GM18870 (cell line): ENCODE measurements around the gene TRIM33.
"Not testable (repeated sequence)": the region's sequence is repeated elsewhere in the genome, so short reads cannot be mapped to it uniquely, and the experiment has no call there.

ENCODE experiments used
- ATAC-seq: cut with Tn5 transposase; IDR thresholded peaks from one replicate; pipeline ENCODE4 v1.9.1; 2021; ENCODE audit warnings: moderate library complexity; ENCODE audit not compliant: unreplicated experiment

The TRIM33 gene

DNA sequence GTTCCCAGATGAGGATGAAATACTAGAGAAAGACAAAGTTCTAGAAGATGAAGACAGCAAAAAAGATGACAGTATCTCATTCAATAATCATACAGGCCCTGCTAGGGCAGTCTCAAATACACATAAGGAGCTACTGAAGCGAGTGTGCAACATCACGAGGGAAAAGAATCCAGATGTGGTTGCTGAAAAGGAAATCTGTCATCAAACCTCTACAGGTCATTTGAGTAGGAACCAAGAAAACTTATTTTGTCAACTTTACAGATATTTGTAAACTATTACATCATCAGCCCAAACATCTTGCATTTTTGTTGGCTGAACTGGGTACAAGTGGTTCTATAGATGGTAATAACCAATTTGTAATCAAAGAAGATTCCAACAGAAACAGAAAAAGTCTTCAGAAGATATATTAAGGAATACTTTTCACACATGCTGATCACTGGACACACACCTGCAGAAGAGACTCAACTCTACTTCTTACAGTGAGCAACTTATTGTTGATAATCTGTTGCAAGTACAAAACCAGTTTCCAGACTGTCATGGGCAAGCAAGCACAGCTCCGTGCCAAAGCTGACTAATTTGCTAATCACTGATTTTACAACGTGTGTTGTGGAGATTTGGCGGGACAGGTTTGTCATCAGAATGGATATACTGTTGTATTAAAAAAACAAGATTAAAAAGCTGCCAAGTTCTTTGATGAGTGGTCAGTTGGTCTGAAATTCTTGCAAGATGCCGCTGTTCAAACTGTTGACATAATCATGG lies 42.1 kb downstream of the TRIM33 start:
- no peak for ATAC-seq

DNA sequence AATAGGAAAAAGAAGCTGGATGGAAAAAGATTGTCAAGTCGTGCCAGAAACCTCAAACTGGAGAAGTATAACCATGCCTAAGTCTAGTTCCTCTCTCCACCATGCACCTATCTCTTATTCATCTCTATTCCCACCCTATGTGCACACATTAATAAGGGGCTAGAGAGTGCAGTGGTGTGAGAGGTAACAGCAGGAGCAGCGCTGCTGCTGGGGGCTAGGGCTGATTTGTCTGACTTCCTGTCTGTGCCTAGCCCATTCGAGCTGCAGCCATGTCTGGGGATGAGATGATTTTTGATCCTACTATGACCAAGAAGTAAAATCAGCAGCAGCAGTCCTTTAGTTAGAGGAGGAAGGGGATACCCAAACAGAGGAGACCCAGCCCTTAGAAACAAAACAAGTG lies 43.0 kb downstream of the TRIM33 start:
- no peak for ATAC-seq

DNA sequence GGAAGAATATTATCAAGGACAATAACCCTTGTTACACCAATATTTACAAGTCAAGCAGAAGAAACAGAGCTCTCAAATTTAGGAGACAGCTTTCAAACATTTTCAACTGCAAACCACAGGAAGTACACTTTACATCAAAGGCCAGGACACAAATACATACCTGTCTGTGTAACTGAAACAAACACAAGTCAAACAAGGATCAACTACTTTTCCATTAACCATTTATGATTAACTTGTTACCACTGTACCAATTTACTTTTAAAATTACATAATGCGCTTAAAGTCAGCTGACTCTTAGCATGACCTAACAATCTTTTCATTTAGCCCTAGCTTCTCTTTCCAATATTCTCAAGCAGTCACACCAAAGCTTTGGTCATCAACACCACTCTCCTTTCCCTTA lies 43.5 kb downstream of the TRIM33 start:
- no peak for ATAC-seq

DNA sequence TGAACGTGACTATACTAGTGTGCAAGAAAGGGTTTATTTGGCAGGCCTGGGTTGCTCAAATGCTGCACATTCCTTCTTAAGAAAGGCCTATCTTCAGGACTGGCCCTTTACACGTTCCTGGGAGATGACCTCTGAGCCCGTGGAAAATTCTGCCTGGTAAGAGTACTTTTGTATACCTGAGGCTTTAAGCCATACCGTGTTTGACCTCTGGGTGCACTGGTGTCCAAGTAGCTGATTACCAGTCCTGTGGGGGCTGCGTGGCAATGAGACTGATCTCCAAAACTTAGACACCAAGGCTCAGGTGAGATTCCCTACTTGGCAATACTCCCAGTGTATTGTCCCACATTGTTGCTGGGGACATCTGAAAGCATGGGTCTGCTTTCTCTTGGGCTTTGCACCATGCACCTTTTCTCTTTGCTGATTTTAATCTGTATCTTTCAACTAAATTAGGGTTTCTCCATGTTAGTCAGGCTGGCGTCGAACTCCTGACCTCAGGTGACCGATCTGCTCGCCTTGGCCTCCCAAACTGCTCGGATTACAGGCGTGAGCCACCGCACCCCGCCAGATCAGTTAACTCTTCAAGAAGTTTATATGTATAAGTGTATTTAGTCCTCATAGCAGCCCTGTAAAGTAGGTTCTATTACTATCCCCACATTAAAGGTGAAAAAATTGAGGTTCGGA lies 44.5 kb downstream of the TRIM33 start:
- no peak for ATAC-seq

DNA sequence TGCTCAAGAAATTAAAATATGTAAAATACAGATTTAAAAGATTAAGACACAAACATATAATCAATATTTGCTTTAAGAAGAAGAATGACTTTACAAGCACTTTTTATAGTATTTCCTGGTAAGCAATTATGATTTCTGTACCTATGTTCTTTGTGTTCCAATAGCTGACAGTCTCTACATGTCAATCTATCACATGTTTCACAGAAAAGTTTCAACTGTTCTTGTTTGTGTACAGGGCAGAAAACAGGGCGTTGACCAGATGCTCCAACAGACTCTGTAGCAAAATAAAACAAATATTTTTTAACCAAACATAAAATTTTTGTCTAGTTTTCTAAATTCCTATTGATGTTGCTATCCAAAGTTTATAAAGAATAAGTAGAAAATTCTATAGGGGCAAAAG lies 48.0 kb downstream of the TRIM33 start:
- ATAC-seq = no peak

DNA sequence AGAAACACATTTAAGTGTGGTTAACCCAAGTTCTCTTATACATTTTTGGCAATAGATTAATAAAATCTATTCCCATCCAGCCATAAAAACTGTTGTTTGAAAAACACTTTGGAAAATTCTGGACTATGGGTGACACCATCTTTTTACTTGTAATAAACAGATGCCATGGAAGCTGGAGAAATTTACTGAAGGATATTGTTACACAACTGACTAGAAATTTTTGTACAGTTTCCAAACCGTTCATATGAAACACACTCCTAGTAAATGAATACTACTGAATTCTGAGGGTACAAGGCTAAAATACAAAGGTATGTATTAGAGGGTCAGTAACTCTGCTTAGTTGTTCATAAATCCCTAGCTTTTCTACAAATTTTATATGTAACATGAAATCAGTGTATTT lies 48.7 kb downstream of the TRIM33 start:
- ATAC-seq = no peak

DNA sequence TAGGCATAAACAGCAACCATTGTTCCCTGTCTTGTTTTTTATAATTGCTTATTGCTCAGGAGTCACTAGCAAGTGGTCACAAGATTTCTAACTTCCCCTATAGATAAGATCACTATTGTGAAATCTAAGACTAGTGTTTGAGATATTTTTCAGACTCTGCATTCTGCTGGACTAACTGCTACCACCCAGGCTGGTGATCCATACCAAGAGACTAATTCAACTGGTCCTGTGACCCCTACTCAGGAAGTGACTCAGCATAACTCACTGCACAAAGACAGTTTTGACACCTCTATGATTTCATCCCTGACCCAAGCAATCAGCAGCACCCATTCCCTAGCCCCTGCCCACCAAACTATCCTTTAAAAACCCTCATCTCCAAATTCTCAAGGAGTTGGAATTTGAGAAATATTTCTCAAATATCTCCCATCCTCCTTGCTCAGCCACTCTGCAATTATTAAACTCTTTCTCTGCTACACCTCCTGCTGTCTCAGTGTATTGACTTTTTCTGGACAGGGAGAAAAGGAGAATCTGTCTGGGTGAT lies 52.7 kb downstream of the TRIM33 start:
- no peak for ATAC-seq

DNA sequence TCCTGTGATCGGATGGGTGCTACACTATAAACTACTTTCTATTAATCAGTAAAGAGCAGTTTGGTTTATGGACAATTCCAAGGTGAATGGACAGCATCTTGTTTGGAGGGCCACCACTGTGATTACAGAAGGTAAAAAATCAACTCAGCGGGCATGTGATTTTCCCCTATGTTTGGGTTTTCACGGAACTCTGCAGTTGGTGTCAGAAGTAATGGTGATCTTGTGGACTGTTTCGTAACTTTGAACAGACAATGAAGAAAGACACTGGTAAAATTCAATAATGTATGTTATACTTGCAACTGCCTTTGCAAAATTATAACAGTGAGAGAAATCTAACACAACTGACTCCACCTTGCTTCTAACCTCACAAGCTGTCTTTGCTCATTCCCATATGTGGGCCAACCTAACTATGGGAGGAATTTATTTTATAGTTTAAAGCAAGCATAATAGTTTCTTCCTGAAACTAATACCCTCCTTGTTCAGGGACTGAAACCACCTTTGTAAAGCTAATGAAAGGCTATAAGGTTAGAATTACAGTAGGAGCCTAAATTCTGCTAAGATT lies 53.2 kb downstream of the TRIM33 start:
- no peak for ATAC-seq

DNA sequence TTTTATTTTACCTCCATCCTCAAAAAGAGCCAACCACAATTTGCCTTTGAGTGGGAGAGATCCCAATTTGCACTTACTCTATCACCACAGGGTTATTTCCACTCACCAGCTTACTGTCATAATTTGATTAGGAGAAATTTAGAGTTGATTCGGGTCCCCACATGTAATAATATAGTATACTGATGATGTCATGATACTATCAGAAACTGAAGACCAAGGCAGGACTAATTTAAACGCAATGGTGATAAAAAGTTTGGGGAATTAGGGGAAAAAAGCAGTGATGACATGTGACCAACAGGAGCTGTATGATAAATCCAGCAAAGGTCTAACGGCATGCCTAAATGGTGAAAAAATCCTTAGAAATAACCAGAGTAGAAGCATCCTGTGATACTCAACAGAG lies 54.4 kb downstream of the TRIM33 start:
- ATAC-seq = no peak

DNA sequence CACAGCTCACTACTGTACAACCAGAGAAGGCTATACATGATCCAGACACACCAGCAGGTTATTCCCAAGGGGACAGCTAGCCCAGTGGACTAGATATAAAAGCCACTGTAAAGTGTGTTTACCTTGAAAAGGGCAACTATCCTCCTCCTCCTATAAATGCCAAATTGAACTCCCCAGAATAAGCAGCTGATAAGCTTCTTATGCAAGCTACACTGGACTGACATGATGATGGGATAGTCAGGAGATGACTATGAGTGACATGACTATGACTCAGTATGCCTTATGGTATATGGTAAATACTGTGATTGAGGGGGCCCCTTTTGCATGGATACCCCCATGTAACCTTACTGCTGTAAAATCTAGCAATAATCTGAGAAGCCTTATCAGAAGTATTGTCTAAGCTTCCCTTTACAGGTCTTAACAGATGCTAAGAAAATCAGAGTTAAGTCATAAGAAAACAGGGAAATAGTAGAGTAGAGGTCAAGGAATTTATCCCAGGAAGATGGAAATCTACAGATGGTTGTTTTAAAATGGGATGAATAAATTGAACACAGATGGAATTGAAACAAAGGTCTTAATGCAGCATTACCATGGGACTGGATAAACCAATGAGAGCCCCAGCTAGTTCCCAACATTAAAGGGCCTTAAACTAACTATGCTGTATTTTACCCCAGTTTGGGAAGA lies 55.8 kb downstream of the TRIM33 start:
- ATAC-seq = no peak

DNA sequence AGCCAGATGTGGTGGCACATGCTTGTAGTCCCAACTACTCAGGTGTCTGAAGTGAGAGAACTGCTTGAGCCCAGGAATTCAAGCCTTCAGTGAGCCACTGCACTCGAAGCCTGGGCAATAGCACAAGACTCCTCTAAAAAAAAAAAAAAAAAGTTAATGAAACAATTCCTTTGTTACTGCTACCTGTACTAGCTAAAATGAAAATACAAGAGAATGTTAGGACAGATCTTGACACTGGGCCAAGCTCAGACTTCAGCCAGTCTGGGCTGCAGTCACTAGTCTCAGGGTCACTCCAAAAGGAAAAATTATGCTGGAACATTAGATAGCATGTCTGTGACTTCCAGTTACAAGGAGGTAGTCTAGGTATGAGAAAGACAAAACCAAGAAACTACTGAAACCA lies 56.5 kb downstream of the TRIM33 start:
- no peak for ATAC-seq

DNA sequence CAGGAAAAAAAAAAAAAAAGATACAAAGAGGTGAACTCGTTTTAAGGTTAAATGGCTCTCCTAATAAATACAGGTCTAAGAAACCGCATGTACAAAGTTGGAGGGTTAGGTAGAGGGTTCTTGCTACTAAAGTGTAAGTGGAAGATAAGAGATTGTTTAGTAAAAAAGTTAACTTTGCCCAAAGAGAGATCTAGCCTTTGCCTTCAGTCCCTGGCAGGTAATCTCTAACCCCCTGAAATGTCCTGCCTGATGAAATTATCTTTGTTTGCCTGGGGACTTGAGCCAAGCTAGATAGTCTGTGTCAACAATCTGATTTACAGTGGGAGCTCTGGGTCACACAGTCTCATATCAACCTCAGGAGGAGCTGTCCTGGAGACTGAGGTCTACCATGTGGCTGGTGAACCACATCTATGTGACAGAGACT lies 57.6 kb downstream of the TRIM33 start:
- no peak for ATAC-seq

DNA sequence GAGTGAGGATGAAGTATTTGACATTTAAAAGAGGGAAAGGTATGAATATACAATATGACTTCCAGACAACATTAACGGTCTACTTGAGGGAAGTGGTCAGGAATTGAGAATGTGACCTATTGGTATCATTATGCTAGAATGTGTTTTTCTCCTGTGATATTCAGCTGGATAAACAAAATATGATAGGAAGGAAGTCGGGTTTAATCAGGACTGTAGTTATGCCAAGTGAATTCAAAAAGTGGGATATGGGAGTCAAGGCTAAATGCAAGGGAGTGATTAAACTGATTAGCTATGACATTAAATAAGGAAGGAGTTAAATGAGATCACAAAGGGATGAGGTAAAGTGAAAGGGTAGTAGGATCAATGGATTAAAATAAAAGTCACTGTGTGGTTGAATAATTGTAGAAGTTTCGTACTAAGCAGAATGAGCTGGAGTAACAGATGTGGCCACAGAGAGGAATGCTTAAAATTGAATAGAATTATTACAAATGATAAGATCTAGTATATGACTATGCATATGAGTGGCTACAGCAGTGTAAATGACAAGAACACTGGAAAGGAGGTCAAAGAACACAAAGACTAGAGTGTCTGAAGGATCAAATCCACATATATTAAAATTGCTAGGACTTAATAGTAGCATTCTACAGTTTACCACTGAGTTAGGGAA lies 62.5 kb downstream of the TRIM33 start:
- ATAC-seq = no peak

DNA sequence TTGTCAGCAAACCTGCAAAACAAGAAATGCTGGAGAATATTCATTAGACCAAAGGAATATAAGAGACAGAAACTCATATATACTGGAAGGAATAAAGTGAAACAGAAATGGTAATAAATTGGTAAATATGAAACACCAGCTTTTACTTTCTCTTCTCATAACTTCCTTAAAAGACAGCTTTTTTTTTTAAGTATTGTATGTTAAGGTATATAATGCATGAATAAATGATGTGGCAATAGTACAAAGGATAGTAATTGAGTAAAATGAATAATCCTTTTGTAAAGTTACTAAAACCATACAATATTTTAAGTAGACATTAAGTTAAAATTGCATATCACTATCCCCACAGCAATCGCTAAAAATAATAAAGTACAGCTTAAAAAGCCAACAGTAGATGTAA lies 64.8 kb downstream of the TRIM33 start:
- no peak for ATAC-seq

DNA sequence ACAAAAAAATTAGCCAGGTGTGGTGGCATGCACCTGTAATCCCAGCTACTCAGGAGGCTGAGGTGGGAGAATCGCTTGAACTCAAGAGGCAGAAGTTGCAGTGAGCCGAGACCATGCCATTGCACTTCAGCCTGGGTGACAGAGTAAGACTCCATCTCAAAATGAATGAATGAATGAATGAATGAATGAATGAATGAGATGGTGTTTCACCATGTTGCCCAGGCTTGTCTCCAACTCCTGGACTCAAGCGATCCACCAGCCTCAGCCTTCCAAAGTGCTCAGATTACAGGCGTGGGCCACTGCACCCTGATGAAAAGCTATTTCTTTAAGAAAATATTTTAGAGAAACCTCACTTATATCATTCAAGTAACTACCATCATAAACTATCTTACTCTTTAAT lies 67.8 kb downstream of the TRIM33 start:
- ATAC-seq = not testable (repeated sequence)

DNA sequence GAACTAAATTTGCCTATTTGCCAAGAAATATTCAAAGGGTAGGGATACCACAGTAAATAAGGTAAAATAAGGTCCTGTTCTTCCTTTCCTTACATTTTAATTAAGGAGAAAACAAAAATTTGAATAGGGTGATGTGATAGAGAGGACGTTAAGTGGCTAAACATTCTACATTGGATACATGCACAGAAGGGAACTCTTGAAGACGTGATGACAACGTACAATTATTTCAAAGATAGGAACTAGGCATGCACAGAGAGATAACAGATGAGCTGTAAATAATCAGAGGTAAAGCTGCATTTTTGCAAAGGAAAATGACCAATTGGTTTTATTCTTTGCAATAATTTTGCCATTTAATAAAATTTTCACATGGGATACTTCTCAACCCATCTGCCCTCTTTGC lies 69.7 kb downstream of the TRIM33 start:
- no peak for ATAC-seq

DNA sequence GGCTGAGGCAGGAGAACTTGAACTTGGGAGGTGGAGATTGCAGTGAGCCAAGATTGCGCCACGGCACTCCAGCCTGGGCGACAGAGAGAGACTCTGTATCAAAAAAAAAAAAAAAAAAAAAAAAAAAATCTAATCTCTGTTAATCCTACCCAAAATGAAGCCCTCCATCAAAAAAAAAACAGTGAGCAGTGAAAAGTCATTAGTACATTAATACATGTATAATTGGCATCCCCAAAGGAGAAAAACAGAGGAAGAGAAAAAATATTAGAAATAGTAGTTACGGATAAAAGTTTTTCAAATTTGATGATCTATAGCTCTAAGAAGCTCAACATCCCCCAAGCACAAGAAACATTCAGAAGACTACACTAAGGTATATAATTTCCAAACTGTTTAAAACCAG lies 71.6 kb downstream of the TRIM33 start:
- no peak for ATAC-seq

DNA sequence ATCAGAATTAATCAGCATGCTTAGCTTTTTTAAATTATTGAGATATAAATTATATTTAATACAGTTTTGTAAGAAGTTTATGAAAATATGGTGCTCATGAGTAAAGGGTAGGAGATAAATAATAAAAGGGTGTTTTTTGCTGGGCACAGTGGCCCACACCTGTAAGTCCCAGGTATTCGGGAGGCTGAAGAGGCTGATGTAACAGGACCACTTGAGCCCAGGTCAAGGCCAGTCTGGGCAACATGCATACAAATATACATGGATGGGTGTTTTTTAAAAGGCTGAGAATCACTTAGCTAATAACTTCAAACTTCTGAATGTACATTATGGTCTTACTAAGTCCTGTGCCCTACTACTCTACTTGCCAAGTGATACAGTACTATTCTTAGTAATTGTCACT lies 73.2 kb downstream of the TRIM33 start:
- no peak for ATAC-seq

DNA sequence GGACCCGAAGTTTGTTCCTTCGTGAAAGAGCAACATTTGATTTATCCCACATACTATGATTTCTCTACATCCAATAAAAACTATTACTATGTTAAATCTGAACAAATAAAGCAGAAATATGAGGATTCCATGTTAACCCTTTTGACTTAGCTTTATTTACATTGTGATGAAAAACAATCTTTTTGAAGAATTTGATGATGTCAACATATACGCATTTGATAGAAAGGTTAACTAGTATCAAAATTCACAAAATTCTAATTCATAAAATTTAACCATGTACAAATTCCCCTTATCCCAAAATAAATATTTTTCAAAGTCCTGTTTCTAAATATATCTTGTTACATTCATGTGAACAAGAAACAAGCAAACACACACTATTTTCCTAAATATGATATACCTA lies 74.2 kb downstream of the TRIM33 start:
- no peak for ATAC-seq

DNA sequence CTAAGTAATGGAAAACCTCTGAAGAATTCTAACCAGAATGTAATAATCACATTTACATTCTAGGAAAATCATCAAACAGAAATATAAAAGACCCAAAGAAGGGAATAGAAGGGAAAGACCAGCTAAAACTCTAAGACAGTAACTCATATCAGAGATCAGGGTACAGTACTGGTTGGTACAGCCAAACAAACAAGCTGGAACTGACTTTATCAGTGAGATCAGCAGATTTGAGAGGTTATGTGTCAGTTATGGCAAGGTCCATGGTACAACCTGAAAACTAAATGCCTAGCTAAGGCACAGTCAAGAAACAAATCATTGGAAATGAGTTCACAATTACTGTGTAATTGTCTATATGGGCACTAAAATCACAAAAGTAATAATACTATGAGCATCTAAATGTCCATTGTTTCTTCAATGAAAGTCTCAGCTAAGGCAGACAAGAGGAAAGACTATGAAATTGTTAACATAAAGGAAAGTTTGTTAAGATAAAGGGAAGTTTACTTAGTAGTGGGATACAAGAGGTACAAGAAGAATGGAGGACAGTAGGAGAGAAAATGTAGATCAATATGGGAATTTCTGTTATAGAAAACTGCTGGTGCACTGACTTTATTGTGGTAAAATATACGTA lies 75.8 kb downstream of the TRIM33 start:
- no peak for ATAC-seq

DNA sequence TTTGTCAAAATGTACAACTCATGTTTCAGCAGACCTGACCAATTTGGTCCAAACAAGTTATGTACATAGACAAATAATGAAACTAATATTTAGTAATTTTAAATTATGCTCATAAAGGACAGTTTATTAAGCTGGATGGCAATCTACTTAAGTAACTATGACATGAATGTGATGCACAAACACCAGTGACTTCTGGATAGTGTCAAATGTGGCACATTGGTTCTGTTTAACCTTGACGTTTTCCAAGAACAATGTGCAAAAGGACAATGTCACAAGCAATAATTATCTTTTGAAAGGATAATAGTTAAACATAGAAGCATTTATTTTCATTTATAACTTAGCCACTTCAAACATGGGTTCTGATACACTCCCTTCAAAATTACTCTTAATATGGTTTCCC lies 80.0 kb downstream of the TRIM33 start:
- no peak for ATAC-seq
